WTC11 (cell line): ENCODE measurements around the gene HACD2. TPM values are rescaled to one million over a fixed set of nuclear protein-coding genes. Genes with fewer than 3 reads are reported as not detected.

Experiments
- ATAC-seq: fragments of 200-7000 bp; cut with Tn5 transposase; 2 replicates; pipeline ENCODE4 v1.10.0; 2021; ENCODE audit warnings: mild to moderate bottlenecking, moderate library complexity
- CTCF ChIA-PET: fragments of 300-600 bp; sonication (Branson Sonifier 250); formaldehyde crosslinking; loops from one replicate; lab custom pipeline; 2021; ENCODE audit warnings: antibody characterized with exemption; lab: Charles Lee
- POLR2A ChIA-PET: fragments of 350-600 bp; sonication (Branson Sonifier 250); formaldehyde crosslinking; loops from one replicate; lab custom pipeline; 2021; ENCODE audit warnings: antibody characterized with exemption; lab: Charles Lee
- DNase-seq: peaks from one replicate; pipeline ENCODE4 v3.0.0; 2021; ENCODE audit warnings: low spot score
- H3K27ac Mint-ChIP-seq: 2 replicates; pipeline ENCODE4 v1.8.0; 2021; ENCODE audit warnings: mixed read lengths
- H3K27me3 Mint-ChIP-seq: 2 replicates; pipeline ENCODE4 v1.8.0; 2021; ENCODE audit warnings: low read depth, mild to moderate bottlenecking, moderate library complexity, mixed read lengths
- H3K36me3 Mint-ChIP-seq: 2 replicates; pipeline ENCODE4 v1.8.0; 2021; ENCODE audit warnings: mixed read lengths
- H3K4me1 Mint-ChIP-seq: 2 replicates; pipeline ENCODE4 v1.8.0; 2022; ENCODE audit warnings: mixed read lengths
- H3K4me3 Mint-ChIP-seq: 2 replicates; pipeline ENCODE4 v1.8.0; 2021; ENCODE audit warnings: mild to moderate bottlenecking, moderate library complexity, mixed read lengths
- H3K9me3 Mint-ChIP-seq: 2 replicates; pipeline ENCODE4 v1.8.0; 2021; ENCODE audit warnings: mixed read lengths
- AR ChIP-seq: fragments of 250-450 bp; sonication (Bioruptor Pico); IDR thresholded peaks from 2 replicates; pipeline ENCODE4 v1.9.0; 2021; ENCODE audit warnings: mild to moderate bottlenecking
- ATF3 ChIP-seq: sonication (generic); formaldehyde crosslinking; conservative IDR thresholded peaks from 2 replicates; pipeline ENCODE4 v1.8.1; 2022; ENCODE audit warnings: mild to moderate bottlenecking, missing genetic modification reagents
- CREM ChIP-seq: sonication (generic); formaldehyde crosslinking; IDR thresholded peaks from 2 replicates; pipeline ENCODE4 v1.8.1; 2022; ENCODE audit warnings: mild to moderate bottlenecking, missing genetic modification reagents, moderate library complexity
- CTCF ChIP-seq: fragments of 200-600 bp; IDR thresholded peaks from 2 replicates; pipeline ENCODE4 v1.8.0; 2022; ENCODE audit warnings: antibody characterized with exemption
- EMX1 ChIP-seq: fragments of 250-450 bp; sonication (Bioruptor Pico); IDR thresholded peaks from 2 replicates; pipeline ENCODE4 v1.8.0; 2021; ENCODE audit warnings: mild to moderate bottlenecking
- ERG ChIP-seq: fragments of 250-450 bp; sonication (Bioruptor Pico); IDR thresholded peaks from 2 replicates; pipeline ENCODE4 v1.8.0; 2021; ENCODE audit warnings: mild to moderate bottlenecking
- MXD4 ChIP-seq: fragments of 250-450 bp; sonication (Bioruptor Pico); IDR thresholded peaks from 2 replicates; pipeline ENCODE4 v1.8.0; 2021; ENCODE audit warnings: mild to moderate bottlenecking, moderate library complexity, borderline replicate concordance
- PREB ChIP-seq: sonication (generic); formaldehyde crosslinking; IDR thresholded peaks from 2 replicates; pipeline ENCODE4 v1.8.1; 2022; ENCODE audit warnings: mild to moderate bottlenecking, missing genetic modification reagents, moderate library complexity, borderline replicate concordance
- SP1 ChIP-seq: sonication (generic); formaldehyde crosslinking; conservative IDR thresholded peaks from 2 replicates; pipeline ENCODE4 v1.8.1; 2022; ENCODE audit warnings: missing genetic modification reagents
- STAT6 ChIP-seq: sonication (generic); formaldehyde crosslinking; conservative IDR thresholded peaks from 2 replicates; pipeline ENCODE4 v1.8.1; 2023; ENCODE audit warnings: mild to moderate bottlenecking, low read depth, missing genetic modification reagents, moderate library complexity
- TEAD4 ChIP-seq: sonication (generic); formaldehyde crosslinking; IDR thresholded peaks from 2 replicates; pipeline ENCODE4 v1.8.0; 2022; ENCODE audit warnings: mild to moderate bottlenecking, missing genetic modification reagents
- USF2 ChIP-seq: sonication (generic); formaldehyde crosslinking; IDR thresholded peaks from 2 replicates; pipeline ENCODE4 v1.8.1; 2023; ENCODE audit warnings: mild to moderate bottlenecking, missing genetic modification reagents, moderate library complexity
- ZBTB21 ChIP-seq: sonication (generic); formaldehyde crosslinking; IDR thresholded peaks from 2 replicates; pipeline ENCODE4 v1.8.1; 2023; ENCODE audit warnings: mild to moderate bottlenecking, missing genetic modification reagents, borderline replicate concordance
- ZNF423 ChIP-seq: fragments of 250-450 bp; sonication (Bioruptor Pico); IDR thresholded peaks from 2 replicates; pipeline ENCODE4 v2.1.2; 2022; ENCODE audit warnings: mild to moderate bottlenecking, moderate library complexity
- ZNF512 ChIP-seq: sonication (generic); formaldehyde crosslinking; IDR thresholded peaks from 2 replicates; pipeline ENCODE4 v1.8.1; 2022; ENCODE audit warnings: missing genetic modification reagents, borderline replicate concordance
- total RNA-seq: library from RNA; stranded (reverse); gene quantifications from 3 replicates; pipeline ENCODE4 v1.2.3, GENCODE V29; 2021

Gene HACD2
- total RNA-seq, 1 experiment from 2014 or later, result 26.1 TPM

- TF ChIP-seq PREB (CRISPR knock-in tag) (no peak), CTCF (no peak), CREM (CRISPR knock-in tag) (no peak), ZNF512 (CRISPR knock-in tag) (no peak), USF2 (no peak), ZNF423 (CRISPR knock-in tag) (no peak), TEAD4 (no peak), STAT6 (CRISPR knock-in tag) (no peak), AR (CRISPR knock-in tag) (no peak), EMX1 (CRISPR knock-in tag) (no peak)
- CTCF ChIA-PET, result interaction anchor here (1.0 to 2.8 kb wide), 3 partner anchors 18 to 100 kb away, joined by 3 to 14 read pairs (median 5); no protein-coding TSS in a partner anchor
- no peaks in the 10 kb centered on the region; the same call in 1 of the 2 replicates for H3K27me3 Mint-ChIP-seq
- peaks cover 26% of the 10 kb centered on the region for H3K4me1 Mint-ChIP-seq
- H3K9me3 Mint-ChIP-seq, result peaks cover 3% of the 10 kb centered on the region; the same call in 1 of the 2 replicates
- no peak overlapping the region for H3K4me3 Mint-ChIP-seq
- ATAC-seq, result no peak
- H3K36me3 Mint-ChIP-seq, result peaks cover under 1% of the 10 kb centered on the region; the same call in 1 of the 2 replicates
- no peak overlapping the region for H3K27ac Mint-ChIP-seq
- POLR2A ChIA-PET, result no interaction called here
- no peak for DNase-seq
Observed at GRCh38 chr3:123624302-123624701, 39.4 kb upstream of the HACD2 start.

- Mint-ChIP-seq H3K36me3 (no peaks in the 10 kb centered on the region; the same call in 1 of the 2 replicates), H3K4me3 (no peak overlapping the region), H3K4me1 (peaks cover 22% of the 10 kb centered on the region), H3K27ac (no peak overlapping the region), H3K9me3 (peaks cover 2% of the 10 kb centered on the region; the same call in 1 of the 2 replicates), H3K27me3 (no peaks in the 10 kb centered on the region)
- POLR2A ChIA-PET, result no interaction called here
- DNase-seq, result no peak
- ATAC-seq, result no peak
- TF ChIP-seq ERG (CRISPR knock-in tag) (no peak), ZBTB21 (no peak), MXD4 (CRISPR knock-in tag) (no peak), SP1 (no peak), ATF3 (CRISPR knock-in tag) (no peak)
- CTCF ChIA-PET, result interaction anchor here (1.0 to 2.8 kb wide), 3 partner anchors 18 to 101 kb away, joined by 3 to 14 read pairs (median 5); no protein-coding TSS in a partner anchor
Observed at GRCh38 chr3:123623346-123623880, 38.6 kb upstream of the HACD2 start.
